ENCODE data around the gene MINDY4.
"Not testable (repeated sequence)": the region's sequence is repeated elsewhere in the genome, so short reads cannot be mapped to it uniquely, and the experiment has no call there.

MINDY4 gene

DNA sequence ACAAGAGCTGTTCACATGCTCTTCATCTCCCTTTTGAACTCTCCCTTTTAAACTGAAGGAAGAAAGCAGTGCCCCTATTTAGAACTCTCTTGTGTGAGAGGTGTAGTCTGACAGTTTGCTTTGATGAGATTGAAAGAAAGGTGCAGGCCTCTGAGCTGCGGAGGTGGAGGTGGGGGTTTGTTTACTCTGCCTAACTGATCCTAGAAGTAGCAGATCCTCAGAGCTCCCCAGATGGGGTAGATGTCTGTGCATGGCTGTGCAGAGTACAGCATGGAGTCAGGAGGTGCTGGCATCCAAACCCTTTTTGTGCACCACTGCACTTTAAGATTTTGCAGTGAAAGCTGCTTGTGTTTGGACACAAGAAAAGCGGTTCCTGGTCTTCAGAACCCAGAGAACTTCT, 58.3 kb downstream of the MINDY4 start:
- no peaks in the 10 kb centered on the region for H3K27me3 ChIP-seq (ENCODE audit: insufficient read depth, low read depth, severe bottlenecking)
- DNase-seq, result no peak
- no peak overlapping the region for H3K4me3 ChIP-seq (ENCODE audit: low read depth, low read length)
- H3K36me3 ChIP-seq, result no peaks in the 10 kb centered on the region
- H3K27ac ChIP-seq, result no peak overlapping the region
- H3K9me3 ChIP-seq (ENCODE audit: severe bottlenecking), result peaks cover 17% of the 10 kb centered on the region
- TF ChIP-seq, protein P1, sequence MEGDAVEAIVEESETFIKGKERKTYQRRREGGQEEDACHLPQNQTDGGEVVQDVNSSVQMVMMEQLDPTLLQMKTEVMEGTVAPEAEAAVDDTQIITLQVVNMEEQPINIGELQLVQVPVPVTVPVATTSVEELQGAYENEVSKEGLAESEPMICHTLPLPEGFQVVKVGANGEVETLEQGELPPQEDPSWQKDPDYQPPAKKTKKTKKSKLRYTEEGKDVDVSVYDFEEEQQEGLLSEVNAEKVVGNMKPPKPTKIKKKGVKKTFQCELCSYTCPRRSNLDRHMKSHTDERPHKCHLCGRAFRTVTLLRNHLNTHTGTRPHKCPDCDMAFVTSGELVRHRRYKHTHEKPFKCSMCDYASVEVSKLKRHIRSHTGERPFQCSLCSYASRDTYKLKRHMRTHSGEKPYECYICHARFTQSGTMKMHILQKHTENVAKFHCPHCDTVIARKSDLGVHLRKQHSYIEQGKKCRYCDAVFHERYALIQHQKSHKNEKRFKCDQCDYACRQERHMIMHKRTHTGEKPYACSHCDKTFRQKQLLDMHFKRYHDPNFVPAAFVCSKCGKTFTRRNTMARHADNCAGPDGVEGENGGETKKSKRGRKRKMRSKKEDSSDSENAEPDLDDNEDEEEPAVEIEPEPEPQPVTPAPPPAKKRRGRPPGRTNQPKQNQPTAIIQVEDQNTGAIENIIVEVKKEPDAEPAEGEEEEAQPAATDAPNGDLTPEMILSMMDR (IDR thresholded peaks at IDR 0.05; ENCODE audit: low read depth, low read length), result no peak

DNA sequence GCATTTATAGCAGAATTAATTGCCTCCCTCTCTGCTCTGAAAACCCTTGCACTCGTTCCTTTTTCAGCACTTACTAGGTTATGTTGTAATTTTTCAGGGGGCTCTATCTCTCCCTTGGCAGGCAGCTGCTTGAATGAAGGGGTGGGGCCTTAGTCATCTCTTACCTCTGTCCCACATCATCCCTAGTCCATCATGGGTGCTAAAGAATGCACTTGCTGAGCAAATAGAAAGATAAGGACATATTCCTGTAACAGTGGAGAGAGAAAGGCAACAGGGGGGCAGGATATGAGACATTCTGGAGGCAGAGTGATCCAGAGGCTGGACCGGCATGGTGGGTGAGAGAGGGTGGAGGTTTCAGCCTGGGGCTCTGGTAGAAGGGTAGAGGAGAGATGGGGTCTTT, 60.0 kb downstream of the MINDY4 start:
- peaks cover 21% of the 10 kb centered on the region for H3K9me3 ChIP-seq (ENCODE audit: severe bottlenecking)
- H3K4me3 ChIP-seq (ENCODE audit: low read depth, low read length), result no peak overlapping the region
- no peak overlapping the region for H3K27ac ChIP-seq
- no peak for DNase-seq
- no peaks in the 10 kb centered on the region for H3K27me3 ChIP-seq (ENCODE audit: insufficient read depth, low read depth, severe bottlenecking)
- TF ChIP-seq, protein P1 (IDR thresholded peaks at IDR 0.05; ENCODE audit: low read depth, low read length), result no peak
- H3K36me3 ChIP-seq, result no peaks in the 10 kb centered on the region

DNA sequence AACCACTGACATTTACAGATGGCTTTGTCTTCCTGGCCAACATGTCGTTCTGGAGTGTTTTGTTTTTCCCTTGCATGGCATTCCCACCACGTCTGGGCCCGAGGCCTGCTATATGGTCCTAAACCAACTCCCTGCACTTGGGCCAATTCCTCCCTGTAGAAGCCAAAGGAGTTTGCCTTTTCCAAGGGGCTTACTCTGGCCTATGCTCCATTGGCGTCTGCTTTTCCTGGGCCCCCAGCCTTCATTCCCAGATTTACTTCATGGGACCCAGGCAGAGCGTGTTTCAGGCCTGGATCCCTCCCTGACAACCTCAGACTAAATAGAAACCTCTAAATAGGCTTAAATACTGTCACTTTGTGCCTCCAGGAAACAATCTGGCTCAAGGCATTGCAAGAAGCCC, 60.7 kb downstream of the MINDY4 start:
- no peak for DNase-seq
- Histone ChIP-seq H3K9me3 (ENCODE audit: severe bottlenecking) (peaks cover 21% of the 10 kb centered on the region), H3K27me3 (ENCODE audit: insufficient read depth, low read depth, severe bottlenecking) (no peaks in the 10 kb centered on the region), H3K27ac (no peak overlapping the region), H3K4me3 (ENCODE audit: low read depth, low read length) (no peak overlapping the region), H3K36me3 (no peaks in the 10 kb centered on the region)
- TF ChIP-seq, protein P1 (IDR thresholded peaks at IDR 0.05; ENCODE audit: low read depth, low read length), result no peak

DNA sequence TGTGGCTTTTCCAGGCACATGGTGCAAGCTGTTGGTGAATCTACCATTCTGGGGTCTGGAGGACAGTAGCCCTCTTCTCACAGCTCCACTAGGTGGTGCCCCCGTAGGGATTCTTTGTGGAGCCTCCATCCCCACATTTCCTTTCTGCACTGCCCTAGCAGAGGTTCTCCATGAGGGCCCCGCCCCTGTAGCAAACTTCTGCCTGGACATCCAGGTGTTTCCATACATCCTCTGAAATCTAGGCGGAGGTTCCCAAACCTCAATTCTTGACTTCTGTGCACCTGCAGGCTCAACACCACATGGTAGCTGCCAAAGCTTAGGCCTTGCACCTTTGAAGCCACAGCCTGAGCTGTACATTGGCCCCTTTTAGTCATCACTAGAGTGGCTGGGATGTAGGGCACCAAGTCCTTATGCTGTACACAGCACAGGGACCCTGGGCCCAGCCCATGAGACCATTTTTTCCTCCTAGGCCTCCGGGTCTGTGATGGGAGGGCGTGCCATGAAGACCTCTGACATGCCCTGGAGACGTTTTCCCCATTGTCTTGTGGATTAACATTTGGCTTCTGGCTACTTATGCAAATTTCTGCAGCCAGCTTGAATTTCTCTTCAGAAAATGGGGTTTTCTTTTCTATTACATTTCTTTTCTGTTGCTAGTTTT, 62.9 kb downstream of the MINDY4 start:
- not testable (repeated sequence) for H3K36me3 ChIP-seq; H3K27ac ChIP-seq; DNase-seq; H3K4me3 ChIP-seq (ENCODE audit: low read depth, low read length); H3K27me3 ChIP-seq (ENCODE audit: insufficient read depth, low read depth, severe bottlenecking)
- H3K9me3 ChIP-seq (ENCODE audit: severe bottlenecking), result peaks cover 21% of the 10 kb centered on the region

DNA sequence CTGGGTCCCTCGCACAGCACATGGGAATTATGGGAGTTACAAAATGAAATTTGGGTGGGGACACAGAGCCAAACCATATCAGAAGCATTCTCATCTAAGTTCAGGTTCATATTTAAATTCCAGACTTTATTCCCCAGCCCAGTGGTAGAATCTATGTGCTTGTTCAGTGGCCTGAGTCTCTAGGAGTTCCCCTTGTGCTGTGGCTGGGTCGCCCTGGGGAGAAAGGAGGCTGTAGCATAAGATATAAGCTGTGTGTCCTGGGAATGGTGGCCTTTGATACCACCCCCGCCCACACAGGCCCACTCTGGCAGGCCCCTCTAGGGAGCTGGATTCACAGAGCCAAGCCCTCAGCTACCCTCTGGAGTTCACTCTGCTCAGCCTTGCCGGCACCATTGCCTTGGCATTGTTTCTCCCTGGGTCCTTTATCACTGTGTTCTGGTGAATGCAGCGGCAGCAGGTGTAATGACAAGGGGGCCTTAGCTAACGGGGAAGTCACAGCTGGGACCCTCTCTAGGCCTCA, 64.2 kb downstream of the MINDY4 start:
- peaks cover 21% of the 10 kb centered on the region for H3K9me3 ChIP-seq (ENCODE audit: severe bottlenecking)
- H3K27ac ChIP-seq, result no peak overlapping the region
- H3K27me3 ChIP-seq (ENCODE audit: insufficient read depth, low read depth, severe bottlenecking), result no peaks in the 10 kb centered on the region
- TF ChIP-seq, protein P1 (IDR thresholded peaks at IDR 0.05; ENCODE audit: low read depth, low read length), result no peak
- H3K4me3 ChIP-seq (ENCODE audit: low read depth, low read length), result no peak overlapping the region
- DNase-seq, result no peak
- no peaks in the 10 kb centered on the region for H3K36me3 ChIP-seq

DNA sequence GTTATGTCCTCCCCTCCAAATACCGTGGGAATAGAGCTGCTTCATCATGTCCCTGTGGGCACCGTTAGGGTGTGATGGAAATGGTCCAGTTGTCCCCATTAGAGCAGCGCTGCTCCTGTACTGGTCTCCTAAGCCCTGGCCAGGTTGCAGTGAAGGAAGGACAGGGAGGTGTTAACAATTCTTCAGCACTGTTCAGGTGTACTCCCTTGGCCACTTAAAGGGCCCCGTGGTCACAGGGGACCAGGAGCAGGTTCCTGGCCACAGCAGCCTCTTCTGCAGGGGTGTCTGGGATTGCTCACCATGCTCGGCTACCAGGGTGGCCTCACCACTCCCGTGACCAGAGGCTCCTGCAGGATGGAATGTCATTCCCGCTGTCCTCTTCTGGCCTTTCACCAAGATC, 65.8 kb downstream of the MINDY4 start:
- H3K27me3 ChIP-seq (ENCODE audit: insufficient read depth, low read depth, severe bottlenecking), result no peaks in the 10 kb centered on the region
- peaks cover 21% of the 10 kb centered on the region for H3K9me3 ChIP-seq (ENCODE audit: severe bottlenecking)
- TF ChIP-seq, protein P1 (IDR thresholded peaks at IDR 0.05; ENCODE audit: low read depth, low read length), result no peak
- no peak overlapping the region for H3K4me3 ChIP-seq (ENCODE audit: low read depth, low read length)
- H3K36me3 ChIP-seq, result no peaks in the 10 kb centered on the region
- no peak for DNase-seq
- H3K27ac ChIP-seq, result no peak overlapping the region
